GM10847 (cell line): ENCODE measurements around the gene HMCN1.

ENCODE experiments used
- POLR2A ChIP-seq: IDR thresholded peaks from 2 replicates; pipeline ENCODE4 v1.6.1; 2011; ENCODE audit not compliant: insufficient read length; ENCODE audit errors: extremely low read depth

HMCN1 gene

DNA sequence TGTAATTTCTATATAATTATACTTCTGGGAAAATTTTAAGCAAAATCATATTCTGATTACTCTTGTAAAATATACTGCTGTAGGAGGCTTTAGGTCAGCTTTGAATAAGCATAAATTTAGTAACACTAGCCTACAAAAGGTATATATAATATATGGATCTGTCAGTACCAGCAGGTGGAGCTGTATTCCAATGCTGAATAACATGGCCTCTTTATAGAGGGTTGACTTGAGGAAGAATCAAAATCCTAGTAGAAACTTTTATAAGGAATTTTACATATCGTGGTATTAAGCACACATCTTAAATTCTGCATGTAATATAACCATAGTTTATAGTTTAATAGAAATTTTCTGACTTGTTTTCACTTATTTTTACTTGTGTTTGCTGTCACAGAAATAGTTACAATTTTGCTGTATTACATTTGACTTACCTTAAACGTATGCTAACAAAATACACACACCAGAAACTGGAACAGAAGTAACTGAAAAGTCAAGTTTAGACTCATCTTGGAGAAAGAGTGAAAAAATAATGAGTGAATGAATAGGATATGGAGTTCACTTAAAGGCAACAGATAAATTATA, 79.3 kb downstream of the HMCN1 start:
- TF ChIP-seq POLR2A: no peak

DNA sequence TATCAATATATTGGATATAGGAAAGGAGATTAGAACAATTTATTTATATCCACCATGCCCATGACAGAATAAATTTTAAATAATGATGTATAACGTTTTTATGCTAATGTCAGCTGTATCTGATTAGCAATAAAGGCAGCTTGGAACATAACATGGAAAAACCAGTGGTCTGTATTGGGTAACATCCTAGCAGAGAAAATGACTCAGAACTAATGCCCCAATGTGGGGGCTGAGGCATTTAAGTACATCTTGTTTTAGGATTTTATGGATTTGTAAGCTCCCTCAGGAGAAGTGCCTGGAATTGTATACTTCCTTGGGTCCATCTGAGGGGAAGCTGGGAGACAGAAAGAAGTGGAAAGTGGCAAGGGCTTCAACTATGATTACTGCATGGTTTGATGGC, 82.3 kb downstream of the HMCN1 start:
- TF ChIP-seq POLR2A: no peak

DNA sequence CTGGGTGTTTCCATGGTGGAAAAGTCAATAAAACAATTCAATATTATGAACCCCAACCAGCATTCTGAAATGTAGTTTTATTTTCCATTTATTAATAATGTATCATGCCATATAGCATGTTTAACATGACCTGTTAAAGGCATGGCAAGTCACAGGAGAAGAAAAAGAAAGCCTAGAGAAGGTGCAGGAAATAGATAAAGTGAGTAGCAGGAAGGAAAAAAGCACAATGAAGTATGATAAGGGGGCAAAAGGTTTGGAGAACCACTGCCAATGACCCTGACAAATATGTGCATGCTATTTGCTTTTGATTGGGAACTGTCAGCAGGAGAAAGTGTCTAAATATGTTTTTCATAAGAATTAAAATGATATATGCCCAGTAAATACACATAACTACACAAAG, 85.6 kb downstream of the HMCN1 start:
- no peak for TF ChIP-seq POLR2A

DNA sequence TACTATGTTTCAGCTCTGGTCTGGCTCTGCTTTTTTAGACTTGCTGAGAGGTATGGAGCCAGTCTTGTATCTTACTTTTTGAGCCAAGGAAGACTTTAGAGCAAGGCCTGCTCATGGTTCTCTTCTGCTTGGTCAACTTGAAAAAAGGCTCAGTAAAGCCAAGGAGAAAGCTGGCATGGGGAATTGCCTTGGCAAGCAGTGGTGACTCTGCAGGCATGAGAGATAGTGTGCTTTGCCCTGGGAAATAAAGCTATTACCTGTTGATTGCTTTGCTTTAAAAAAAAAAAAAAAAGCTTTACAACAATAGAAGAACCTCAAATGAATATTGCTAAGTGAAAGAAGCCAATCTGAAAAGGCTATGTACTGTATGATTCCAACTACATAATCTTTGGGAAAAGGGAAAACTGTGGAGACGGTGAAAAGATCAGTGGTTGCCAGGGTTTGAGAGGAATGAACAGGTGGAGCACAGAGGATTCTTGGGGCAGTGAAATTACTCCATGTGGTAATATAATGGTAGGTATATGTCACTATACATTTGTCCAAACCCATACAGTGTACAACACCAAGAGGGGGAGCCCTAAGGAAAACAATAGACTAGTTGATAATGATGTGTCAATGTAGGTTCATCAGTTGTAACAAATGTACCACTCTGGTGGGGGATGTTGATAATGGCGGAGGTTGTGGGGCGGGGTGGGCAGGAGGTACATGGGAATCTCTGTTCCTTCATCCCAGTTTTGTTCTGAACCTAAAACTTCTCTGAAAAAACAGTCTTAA, 87.6 kb downstream of the HMCN1 start:
- TF ChIP-seq POLR2A: no peak

DNA sequence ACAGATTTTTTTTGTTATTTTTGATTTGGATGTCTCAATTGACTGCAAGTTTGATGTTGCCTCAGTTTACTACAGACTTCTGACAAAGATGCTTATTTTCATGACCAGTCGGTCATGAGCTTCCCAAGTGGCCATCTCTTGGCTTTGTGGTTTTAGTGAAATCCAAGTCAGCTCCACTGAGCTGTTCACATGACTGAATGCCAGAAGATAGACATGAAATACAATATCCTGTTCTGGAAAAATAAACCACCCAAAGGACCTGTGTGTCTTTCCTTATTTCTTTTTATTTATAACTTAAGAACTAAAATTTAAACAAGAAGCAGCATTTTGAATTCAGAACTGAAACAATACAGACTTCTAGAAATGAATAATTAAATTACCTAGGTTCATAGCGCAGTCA, 89.3 kb downstream of the HMCN1 start:
- no peak for TF ChIP-seq POLR2A

DNA sequence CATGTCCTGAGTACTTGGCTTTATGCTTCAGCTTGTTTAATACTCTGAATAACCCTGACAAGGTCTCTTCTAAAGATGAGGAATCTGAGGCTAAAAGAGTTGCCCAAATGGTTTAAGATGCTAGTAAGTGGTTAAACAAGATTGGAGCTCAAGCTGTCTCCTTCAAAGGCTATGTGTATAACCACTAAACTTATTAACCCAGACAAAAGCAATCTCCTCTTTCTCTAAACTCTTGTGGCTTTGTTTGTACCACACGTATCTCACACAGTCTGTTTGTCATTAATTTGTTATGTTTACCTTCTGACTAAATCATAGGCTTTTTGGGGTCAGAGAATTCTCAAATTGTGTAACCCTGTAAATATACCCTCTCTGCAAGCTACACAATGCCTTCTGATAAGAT, 89.9 kb downstream of the HMCN1 start:
- TF ChIP-seq POLR2A: no peak

DNA sequence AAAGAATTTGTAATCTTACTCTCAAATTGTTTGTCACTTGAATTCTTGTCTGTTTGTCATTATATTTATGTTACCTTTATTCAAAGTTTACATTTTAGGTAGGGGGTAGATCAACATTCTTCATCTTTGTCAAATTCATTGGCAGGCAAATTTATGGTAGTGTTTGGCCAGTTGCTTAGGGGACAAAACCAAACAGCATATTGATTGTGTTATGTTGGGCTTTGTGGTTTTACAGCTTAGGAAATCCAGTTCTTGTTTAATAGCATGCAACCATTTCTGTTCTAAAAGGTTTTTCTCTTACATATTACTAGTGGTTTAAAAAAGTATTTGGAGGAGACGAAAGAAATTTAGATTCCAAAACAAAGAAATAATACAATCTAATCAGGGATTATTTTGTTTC, 91.4 kb downstream of the HMCN1 start:
- TF ChIP-seq POLR2A: no peak

DNA sequence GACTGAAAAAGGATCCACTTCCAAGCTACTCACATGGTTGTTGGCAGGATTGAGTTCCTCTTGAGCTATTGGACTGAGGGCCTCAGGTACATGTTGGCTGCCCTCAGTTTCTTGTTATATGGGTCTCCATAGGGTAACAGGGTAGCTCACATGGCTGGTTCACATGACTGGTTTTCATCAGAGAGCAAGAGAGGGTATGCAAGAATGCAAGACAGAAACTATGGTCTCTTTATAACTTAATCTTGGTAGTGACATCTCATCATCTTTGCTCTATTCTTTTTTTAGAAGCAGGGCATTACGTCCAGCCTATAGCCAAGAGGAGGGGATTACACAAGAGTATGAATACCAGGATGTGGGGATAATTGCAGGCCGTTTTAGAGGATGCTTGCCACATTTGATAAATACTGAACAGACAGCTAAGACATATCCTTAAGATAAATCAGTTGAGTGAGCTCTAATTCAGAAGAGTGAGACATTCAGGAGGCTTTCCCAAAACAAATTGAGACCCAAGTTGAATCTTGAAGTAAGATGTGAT, 100.2 kb downstream of the HMCN1 start:
- TF ChIP-seq POLR2A: no peak

DNA sequence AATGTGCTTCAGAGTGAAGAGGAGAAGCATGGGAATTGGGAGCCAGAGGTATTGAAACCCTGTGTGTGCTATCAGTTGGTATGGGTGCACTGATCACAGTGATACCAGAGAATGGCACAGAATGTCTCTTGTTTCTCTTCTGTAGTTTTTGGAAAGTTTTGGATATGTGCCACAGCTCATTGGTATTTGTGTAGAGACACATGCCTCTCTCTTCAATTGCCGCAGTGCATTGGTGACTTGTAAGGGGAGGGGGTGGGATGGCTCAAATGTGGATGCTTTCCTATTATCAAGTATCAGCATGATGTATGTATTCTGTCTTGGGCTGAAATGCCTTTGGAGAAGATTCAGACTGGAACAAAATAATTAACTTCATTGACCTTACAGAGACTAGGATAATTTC, 101.0 kb downstream of the HMCN1 start:
- no peak for TF ChIP-seq POLR2A

DNA sequence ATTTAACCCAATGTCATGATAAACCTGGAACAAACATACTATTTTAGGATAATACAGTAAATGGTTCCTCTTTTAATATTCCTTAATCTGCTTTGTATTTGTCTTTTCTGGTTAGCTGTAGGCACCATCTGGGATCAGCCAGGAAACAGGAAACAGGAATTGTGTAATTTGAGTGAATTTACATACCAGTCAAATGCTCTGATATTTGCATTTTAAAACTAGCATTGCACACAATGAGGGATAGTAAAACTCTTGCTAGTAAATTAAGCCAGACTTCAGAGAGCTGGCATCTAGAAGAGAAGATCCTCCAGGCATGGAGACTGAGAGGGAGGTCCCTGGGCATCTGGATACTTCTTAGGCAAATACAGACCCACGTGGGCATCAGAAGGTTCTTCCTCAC, 103.5 kb downstream of the HMCN1 start:
- TF ChIP-seq POLR2A: no peak

DNA sequence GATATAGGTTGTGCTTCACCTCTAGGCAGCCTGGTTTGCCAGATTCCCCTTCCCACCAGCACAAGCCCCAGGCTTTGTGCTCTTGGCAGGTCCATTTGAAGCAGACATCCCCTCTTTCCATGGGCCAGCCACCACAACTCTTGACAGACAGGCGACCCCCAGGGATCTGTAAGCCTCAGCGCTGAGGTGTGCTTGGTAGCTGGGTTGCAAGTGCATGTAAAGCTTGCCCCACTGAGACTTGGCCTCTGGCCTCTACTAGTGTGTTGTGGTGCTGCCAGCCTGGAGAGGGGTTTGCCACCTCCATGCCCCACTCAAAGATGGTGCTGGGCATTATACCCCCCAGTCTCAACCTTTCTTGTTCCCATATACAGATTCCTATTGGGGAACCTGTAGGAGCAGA, 103.9 kb downstream of the HMCN1 start:
- TF ChIP-seq POLR2A: no peak

DNA sequence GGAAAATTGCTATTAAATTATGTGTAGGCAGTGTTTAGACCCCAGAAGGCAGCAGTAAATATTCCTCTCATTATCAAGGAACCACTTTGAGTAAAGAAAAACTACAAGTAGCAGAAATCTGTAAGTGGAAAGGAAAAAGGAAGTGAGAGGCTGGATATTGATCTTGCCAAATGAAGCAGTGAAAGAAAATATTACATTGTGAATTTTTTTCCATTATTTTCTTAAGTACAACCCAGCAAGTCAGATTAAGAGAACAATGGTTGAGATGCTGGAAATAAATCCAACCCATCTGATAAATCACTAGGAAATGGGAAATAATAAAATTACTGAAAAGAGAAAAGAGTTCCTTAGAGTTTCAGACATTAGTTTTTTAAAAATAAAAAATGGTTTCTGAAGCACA, 106.7 kb downstream of the HMCN1 start:
- no peak for TF ChIP-seq POLR2A

DNA sequence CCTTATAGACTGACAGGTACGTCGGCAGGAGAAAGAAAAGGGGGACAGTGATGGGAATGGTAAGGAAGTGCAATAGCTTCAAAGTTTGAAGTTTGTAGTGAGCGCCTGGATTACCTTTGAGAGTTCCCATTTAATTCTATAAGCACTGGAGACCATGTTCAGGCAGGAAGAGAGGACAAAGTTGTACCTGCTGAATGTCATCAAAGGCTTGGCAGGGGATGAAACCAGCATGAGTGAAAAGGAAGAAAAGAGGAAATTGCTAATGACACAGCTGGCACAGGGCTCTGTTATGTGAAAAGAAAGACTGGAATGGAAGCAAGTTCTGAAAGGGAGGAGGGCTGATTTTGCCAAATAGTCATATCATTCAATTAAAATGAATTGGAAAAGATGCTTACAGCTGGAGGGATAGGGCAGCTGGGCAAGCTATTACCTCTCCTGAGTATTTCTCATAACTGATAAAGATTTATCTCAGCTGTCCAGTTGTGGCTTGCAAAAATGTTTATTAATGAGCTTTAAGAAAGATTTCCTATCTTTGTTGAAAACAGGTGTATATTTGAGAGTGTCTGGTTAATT, 109.2 kb downstream of the HMCN1 start:
- TF ChIP-seq POLR2A: no peak

DNA sequence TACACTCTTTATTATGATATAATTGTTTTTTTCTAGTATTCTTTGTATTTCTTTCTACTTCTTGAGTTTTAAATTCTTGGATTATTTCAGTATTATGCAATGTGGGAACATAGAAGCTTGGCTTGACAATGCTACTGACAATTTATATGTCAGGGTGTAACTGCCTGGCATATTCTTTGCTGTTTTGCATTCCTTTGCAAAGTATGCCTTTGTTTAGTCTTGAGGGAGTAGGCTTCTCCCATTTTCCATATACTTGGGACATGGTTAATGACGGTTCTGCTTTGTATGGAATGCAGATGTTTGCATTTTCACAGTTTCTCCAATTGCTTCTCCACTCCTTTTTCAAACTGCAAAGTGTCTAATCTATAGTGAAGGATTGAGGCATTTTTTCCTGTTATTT, 109.8 kb downstream of the HMCN1 start:
- no peak for TF ChIP-seq POLR2A

DNA sequence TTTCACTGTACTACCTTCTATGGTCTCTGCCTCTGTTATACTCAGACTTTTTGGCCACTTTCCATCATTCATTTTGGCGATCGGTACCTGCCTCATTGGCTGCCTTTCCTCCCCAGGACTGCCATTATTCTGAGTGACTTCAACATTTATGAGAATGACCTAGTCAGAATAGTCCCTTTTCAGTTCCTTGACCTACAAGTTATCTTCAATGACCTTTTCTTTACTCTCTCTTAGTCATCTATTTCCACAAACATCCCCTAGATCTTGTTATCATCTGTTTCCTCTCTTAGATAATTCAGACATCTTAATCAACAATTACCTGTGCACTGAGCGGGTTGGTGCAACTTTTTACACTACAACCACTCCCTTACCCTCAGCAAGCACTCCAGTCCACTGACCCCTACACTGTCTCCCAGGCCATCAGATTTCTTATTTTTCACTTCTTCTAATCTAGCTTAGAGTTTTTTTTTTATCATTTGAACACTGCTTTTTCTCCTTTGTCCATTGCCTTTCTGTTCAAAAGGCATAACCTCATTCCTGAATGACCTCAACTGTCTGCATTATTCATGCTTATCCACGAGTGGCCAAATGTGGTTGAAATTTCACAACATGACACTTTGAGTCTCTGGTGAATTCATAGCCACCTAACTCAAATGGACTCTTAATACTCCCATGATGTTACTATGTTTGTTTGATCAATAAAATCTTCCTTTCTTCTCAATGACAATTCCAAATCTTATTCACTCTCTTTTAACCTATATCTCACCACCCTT, 112.7 kb downstream of the HMCN1 start:
- TF ChIP-seq POLR2A: no peak

DNA sequence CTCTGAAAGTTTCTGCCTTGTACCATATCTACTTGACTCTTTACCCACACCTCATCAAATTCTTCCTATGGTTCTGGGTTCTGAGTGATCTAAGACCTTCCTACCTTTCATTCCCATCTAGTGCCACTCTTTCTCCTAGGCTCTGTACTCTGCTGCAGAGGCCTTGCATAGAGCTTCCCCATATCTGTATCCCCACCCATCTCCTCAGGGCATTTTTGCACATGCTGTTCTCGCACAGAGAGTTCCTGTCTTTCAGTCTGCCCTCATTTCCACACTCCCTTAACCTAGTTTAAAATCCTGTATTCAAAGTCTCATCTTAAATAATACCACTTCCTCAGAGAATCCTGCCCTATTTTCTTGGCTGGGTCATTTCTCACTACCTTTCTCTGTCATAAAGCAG, 114.8 kb downstream of the HMCN1 start:
- TF ChIP-seq POLR2A: no peak
